ENCODE measurements around the gene DNM3.

DNM3 gene

DNA sequence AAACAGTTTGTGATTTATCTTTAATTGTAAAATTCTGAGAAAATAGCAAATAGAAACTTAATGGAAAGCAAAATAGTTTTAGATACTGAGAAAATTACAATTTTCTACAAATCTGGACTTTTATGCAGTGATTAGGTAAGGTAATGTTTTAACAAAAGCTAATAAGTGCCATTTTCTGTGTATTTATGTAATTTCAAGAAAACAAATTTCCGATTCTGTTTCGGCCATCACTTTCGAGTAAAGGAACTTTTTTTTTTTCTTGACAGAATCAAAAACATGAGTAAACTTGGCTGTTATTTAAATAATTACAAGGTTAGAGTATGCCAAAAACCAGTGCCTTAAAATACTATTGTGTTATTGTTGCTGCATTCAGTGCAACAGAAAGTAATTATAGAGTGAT lies 298.8 kb downstream of the DNM3 start:
- no peak for DNase-seq (ENCODE audit: low read depth, low spot score)

DNA sequence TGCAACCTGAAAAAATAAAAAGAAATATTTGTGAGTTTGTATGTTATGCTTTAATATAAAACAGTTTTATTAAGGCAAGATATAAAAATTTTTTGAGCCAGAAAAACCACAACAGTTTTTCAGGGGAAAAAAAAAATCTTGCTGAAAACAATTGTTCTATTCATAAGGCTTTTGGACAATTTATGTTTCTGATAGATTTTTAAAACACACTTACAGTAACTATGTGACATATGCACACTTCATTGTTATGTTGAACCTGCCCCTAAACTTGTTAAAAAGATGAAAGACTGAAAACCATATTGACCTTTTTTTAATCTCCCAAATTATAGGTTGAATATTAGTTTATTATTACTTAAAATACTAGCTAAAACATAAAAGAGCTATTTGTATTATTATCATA lies 299.3 kb downstream of the DNM3 start:
- DNase-seq (ENCODE audit: low read depth, low spot score) = no peak

DNA sequence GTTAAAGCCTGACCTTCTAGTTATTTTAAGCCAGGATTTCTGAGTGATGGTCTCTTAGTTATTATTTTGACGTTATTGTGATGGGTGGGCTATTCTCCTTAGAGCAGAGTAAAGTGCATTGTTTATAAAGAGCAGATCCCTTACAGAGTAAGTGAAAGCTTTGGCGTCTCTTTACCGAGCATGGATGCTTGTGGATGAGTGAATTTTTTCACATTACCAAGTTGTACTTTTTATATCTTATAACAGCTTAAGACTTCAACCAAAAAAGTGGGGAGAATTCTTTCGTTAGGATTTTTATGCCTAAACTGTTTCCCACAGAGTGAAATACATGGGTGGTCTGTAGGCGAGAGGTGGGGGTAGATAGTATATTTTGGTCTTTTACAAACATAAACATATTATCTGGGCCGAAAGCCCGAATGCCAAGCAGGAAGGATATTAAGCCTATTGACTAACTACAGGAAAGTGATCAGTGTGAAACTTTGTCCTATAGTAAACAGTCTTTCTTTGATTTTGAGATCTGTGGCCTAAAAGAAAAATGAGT lies 300.1 kb downstream of the DNM3 start:
- no peak for DNase-seq (ENCODE audit: low read depth, low spot score)

DNA sequence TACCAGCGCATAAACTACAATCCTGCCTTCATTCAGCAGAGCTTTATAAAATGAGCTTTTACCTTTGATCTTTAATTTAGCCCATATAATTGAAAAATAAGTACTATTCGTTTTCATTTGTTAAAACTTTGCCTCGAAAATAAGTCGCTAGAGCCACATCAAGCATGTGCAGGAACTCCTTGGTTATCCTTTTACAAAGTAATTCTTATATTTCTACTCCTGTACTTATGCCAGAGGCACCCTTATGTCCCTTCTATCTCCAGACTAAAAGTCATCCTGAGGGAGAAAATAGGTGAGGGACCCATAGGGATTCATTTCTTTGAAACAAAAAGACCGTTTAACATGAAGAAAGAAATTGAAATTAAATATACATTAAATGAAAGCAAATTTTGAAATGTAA lies 301.0 kb downstream of the DNM3 start:
- DNase-seq (ENCODE audit: low read depth, low spot score) = no peak

DNA sequence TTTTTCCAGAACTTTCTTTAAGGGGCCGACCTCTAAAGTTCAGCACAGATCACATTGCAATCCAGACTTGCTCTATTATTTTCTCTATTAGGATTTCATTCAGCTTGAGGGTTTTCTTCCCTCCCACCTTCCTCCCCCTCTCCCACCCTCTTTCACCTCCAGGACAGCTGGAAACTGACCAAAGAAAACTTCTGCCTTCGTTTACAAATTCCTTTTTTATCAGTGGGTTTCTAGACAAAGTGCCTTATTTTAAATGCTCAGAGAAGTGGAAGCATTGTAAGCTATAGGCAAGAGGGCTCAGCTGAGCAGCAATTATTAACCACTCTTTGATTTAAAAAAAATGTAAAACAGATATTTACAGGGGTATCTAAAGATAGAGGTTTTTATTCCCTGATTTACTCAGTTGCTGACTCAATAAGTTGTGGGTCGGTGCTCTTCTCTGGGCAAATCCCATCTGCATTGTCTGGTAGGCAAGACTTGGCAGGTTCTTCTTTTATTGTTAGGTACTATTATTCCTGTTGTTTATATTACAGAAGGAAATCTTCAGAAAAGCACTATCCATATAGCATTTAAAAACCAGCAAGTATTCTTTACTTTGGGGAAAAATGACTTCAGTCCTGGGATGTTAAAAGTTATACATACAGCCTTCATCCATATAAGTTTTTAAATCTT lies 302.2 kb downstream of the DNM3 start:
- peak; percentile 25 for DNase-seq (ENCODE audit: low read depth, low spot score)

DNA sequence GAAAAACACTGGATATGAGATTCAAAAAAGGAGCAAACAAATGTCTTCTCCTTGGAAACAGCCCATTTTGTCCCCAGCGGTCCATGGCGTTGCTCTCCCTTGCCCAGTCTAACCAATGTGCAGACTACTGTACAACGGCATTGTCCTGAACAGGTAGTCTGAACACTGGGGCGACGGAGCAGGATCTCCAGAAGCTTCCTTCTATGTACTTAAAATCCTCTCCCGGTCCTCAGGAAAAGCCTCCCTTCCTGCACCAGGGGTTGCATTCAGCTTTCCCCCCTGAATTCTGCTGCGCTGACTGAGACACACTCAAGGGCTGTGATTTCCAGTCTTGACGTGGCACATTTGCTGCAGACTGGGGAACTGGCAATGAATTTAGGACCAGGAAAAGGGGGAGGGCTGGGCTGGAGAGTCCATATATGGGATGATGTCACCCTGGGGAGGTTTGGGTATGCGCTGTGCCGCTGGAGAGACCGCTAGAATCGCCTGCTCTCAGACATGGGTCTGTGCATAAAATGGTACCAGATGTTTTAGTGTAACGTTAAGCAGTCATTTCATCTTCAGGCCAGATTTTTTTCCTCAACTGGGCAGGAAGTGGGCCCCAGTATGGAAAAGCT lies 303.3 kb downstream of the DNM3 start:
- DNase-seq (ENCODE audit: low read depth, low spot score) = peak; percentile 83

DNA sequence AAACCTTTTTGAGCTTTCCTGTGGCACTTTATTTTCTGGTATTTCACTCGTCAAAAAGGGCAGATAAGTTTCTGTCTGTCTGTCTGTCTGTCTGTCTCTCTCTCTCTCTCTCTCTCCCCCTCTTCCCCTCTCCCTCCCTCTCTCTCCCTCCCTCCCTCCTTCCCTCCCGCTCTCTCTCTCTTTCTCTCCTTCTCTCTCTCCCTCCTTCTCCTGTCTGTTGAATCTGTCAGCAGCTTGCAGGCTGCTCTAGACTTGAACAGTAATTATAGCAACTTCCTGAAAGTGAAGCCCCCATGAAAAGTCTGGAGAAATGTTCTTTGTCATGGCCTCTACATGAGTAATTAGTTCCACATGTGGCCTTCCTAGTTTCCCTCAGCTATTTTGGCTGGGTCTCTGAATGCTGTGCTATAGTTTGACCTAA lies 303.9 kb downstream of the DNM3 start:
- peak; percentile 25 for DNase-seq (ENCODE audit: low read depth, low spot score)

DNA sequence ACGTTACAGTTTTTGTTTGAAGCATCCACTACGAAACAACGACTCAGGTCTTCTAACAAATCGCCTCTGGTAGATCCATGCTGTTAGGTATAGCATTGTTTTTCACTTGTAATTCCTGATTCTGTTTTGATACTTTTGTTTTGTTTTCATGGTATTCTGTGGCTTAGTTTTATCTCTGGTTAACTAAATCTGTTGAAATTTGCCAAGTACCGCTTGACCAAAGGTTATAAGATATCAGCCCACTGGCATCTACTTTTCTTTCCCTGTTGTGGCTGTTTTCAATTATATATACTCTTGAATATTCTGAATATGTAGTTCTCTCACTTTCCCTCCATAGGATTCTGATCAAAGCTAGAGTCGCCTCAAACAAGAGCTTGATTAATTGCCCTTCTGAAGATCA lies 304.4 kb downstream of the DNM3 start:
- no peak for DNase-seq (ENCODE audit: low read depth, low spot score)

DNA sequence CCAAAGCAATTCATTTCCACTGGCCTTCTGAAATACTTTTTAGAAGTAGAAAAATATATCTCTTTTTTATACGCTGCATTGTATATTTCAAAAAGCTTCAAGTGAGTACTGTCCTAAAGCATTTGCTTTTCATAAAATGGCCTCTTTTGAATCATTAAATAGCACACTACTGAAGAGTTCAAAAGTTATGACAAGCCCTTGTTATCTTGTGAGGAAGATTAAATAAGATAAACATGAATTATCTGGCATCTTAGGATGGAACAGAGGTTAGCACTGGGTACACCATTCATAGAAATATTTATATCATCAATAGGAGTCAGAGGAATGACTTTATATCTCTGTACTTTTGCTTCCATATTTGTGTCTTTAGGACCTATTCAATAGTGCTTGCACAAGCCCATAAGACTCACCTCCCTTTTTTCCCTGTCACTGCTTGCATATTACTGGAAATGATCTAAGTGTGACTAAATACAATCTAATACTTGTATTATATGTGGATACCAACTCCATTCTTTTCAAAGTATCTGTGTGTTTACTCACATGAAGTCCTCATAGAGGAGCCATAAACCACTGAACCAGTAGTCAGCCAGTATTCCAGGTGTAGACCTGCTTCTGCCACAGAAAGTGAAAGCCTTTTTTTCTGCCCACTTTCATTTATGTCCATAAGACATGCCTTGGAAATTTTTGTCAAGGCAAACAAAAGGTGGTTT lies 305.0 kb downstream of the DNM3 start:
- DNase-seq (ENCODE audit: low read depth, low spot score) = no peak

DNA sequence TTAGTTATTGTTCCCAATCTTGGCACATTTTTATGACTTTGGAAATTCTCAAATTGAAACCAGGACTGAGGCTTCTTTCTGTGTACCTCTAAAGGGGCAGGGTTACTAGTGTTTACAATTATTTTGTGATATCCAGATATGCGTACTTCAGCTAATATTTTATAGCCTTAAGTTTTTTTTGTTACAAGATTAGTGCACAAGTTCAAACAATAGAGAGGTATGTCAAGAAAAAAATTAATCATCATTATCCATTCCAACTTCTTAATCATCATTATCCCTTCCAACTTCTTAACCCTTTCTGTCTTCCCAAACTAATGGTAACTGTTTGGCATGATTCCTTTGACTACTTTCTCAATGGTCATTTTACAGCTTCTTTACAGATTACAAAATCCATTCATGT lies 306.2 kb downstream of the DNM3 start:
- DNase-seq (ENCODE audit: low read depth, low spot score) = no peak

DNA sequence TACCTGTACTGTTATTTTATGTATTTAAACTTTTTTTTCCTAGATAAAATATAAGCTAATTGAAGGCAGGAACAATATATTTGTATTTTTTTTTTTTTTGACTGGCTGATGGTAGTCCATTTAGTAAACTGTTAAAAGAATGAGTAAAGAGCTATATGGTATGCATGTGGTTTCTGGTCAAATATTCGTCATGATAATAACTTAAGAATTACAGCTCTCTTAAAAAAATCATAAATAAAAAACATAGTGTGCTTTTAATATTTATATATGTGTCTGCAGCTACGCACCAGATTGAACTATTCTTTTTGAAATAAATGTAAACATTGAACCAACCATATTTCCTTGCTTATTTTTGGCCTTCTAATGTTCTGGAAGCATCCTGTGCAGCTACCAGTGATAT lies 306.9 kb downstream of the DNM3 start:
- no peak for DNase-seq (ENCODE audit: low read depth, low spot score)

DNA sequence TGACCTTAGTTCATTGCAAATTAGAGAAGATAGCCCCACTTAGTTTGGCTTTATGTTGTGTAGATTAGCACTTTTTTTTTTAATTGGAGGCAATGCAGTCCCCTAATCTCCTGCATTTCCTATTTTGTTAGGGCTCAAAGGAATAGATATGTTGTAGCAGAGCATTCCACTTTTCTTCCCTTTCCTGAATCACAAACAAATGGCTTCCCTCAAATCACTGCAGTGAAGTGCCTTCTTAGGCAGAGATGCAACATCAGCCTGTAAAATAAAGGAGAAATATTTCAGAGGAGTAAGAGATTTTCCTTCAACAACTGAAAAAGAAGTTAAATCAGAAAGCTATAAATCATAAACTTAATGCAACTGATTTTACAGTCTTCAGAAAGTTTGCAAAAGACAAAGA lies 307.4 kb downstream of the DNM3 start:
- DNase-seq (ENCODE audit: low read depth, low spot score) = no peak

DNA sequence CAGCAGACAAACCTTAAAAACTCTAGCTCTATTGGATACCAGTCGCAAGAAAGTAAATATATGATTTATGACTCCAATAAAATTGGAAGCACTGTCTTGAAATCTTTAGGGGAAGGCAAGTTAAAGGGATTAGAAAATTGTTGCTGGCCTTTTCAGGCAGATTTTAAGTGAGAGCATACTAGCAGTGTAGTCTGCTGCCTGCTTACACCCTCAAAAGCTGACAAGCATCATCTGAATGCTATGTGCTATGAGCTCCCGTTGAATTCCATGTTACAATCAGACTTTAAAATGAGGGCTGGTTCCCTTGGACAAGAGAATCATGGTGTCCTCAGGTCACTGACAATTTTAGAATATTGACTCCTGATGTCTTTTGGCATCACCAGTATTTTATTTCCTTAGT lies 308.0 kb downstream of the DNM3 start:
- no peak for DNase-seq (ENCODE audit: low read depth, low spot score)

DNA sequence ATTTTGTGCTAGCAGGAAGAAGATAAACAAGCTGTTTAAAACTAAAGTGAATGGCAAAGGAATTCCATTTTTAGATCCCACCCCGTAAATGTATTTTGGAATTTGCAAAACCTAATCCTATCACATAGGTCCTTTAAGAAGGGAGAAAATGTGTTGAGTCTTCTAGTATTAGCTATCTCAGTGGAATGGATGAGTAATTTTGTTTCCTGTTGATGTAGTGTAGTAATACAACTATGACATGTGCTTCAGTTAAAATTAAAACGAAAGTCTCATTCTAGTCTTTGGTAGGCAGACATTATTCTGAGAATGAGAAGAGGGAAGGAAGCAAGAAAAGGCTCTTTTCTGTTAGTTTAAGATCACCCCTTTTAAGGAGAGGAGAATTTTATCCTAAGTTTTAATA lies 313.3 kb downstream of the DNM3 start:
- no peak for DNase-seq (ENCODE audit: low read depth, low spot score)

DNA sequence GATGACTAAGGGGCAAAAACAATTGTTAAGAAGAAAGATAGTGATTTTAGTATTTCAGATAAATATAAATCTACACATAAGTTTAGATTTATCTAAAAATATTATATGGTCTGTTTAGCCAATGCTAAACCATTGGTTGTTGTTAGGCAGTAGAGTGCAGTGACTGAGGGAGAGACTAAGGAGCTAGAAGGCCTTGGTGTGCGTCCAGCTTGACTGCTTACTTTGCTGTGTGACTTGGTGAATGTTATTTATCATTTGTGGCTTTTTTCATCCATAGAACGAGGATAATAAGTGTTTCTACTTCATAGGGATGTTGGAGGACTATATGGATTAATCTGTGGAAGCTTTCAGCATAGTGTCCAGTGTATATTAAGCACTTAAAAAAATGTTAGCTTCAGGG lies 314.5 kb downstream of the DNM3 start:
- no peak for DNase-seq (ENCODE audit: low read depth, low spot score)

DNA sequence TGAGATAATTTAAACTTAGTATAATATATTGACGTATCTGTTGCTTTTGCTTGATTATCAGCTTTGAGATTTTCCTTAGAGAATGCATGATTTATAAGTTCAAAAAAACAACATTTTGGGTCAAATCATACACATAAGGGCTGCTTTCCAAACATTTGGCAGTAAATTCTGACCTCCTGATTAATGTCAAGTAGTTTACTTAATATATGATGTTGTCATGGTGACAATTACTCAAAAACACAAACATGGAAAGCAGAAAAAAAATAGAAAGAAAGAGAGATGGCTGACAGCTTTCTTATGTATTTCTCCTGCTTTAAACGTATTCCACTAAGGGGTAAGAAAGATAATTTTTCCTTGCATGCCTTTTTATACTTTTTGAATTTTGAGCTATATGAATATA lies 320.9 kb downstream of the DNM3 start:
- DNase-seq (ENCODE audit: low read depth, low spot score) = no peak

DNA sequence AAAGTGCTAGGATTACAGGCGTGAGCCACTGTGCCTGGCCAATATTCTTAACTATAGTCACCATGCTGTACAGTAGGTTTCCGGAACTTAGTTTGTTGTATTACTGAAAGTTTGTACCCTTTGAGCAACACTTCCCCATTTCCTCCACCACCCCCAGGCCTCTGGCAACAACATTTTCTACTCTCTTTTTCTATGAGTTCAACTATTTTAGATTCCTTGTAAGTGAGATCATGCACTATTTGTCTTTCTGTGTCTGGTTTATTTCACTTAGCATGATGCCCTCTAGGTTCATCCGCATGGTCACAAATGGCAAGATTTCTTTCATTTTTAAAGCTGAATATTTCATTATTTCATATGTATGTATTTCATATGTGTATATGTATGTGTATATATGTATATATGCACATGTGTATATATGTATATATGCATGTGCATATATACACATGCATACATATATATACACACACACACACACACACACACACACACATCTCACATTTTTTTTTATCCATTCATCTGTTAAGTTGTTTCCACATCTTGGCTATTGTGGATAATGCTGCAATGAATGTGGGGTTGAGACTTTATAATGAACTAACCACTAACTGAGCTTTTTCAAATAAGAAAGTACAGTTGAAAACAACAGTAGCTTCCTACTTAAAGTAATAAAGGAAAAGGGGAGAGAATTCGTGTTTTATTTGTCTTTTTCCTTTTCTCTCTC lies 322.4 kb downstream of the DNM3 start:
- DNase-seq (ENCODE audit: low read depth, low spot score) = no peak

DNA sequence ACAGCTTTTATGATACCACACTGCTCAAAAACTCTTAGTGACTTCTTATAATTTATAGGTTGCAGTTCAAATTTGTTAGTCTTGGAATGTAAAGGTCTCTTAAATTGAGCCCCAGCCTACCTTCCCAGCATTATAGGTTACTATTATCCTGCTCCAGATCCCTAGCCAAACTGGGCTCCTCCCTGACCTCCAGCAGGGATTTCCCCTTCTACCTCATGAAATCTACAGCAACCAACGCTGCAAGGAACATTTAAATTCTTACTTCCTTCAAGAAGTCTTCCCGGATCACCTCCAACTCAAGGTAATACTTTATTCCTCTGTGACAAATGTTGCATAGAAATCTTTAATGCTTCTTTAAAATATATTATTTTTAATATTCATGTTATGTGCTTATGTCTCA lies 324.1 kb downstream of the DNM3 start:
- DNase-seq (ENCODE audit: low read depth, low spot score) = no peak

DNA sequence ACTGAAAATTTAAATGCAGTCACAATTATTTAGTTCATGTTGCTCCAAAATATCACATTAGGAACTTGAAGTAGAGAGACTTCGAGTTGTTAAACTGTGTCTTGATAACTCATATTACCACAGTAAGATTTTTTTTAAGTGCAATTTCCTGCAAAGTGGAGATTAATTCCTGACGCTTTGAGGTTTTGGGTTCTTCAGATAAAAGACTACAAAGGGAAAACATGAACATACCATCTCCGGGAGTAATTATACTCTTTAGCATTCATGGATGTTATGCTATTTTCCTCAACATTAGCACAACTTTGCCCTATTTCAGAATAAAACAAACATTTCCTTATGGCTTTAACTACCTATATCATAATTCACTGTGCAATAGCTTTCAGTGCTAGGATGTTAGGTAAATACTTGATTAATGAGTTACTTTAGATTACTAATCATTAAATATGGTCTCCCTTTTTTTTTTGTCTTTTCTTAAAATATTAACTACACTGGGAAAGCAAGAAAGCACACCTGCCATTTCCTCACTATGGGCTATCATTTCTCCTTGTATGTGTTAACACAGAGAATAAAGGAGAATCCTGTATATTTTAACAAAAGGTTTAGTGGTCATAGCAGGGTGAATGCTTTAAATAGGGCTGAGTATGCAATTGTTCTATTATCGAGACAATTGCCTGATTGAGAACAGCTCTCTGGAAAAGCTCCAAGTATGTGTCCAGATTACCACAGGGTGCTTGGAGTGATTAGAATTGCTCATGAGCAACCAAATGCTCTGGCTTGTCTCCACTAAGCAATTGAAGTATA lies 326.7 kb downstream of the DNM3 start:
- DNase-seq (ENCODE audit: low read depth, low spot score) = no peak

DNA sequence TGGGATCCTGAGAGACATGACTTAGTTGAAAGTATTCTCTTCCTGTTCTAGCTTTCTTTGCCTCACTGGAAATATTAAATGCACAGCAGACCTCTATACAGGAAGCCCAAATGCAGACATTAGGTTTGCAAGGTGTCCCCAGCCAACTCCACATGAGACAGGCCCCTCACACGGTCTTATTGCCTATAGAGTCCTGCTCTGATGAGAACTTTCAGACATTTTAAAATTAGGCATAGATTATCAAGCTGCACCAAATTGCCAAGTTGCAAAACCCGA lies 327.2 kb downstream of the DNM3 start:
- DNase-seq (ENCODE audit: low read depth, low spot score) = no peak

DNA sequence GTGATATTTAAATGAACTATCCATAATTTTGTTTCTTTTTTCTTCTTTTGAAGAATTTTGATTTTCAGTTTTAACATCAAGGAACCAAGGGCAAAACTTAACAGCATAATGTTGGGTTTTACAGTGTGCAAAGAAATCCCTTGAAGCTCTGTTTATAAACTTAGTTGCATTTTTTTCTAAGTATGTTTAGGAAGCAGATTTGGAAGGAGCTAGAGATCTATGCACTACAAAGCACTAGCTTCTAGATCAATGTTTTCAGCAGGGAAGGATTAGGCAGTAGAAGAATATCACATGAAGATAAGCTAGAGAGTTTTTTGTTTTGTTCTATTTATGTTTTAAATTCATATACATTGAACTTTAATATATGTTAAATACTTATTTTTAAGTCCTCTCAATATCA lies 328.5 kb downstream of the DNM3 start:
- DNase-seq (ENCODE audit: low read depth, low spot score) = no peak

DNA sequence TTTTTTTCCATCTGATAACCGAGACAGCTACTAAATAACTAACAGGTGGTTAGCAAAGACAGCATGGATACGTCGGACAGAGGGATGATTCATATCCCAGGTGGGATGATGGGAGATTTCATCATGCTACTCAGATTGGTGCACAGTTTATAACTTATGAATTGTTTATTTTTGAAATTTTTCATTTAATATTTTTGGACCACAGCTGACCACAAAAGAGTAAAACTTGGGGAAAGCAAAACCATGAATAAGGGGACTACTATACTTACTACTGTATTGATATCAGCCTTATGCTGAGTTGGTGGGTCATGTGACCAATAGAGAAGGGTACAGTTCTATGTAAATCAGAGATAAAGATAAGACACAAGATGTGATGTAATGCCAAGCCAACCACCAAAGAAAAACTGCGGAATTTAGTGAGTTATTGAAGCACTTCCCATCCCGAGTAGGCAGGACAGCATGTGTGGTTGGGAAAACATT lies 331.1 kb downstream of the DNM3 start:
- no peak for DNase-seq (ENCODE audit: low read depth, low spot score)

Data from brain pericyte (primary cell).